HepG2 (cell line): ENCODE results near the gene RHBDL1. TPM values are rescaled to one million over a fixed set of nuclear protein-coding genes. Genes with fewer than 3 reads are reported as not detected.

Experiments
- ATAC-seq: fragments of 200-7000 bp; cut with Tn5 transposase; 3 replicates; pipeline ENCODE4 v1.9.1; 2020; ENCODE audit warnings: mild to moderate bottlenecking, moderate library complexity
- BruUV-seq: library from RNA; stranded (reverse); fragments of 400-500 nt; replicated peaks from 2 replicates; lab custom pipeline; 2021; lab: Mats Ljungman, UMichigan
- CTCF ChIA-PET: fragments of 300-600 bp; formaldehyde crosslinking; extraction: SDS; loops from one replicate; lab custom pipeline; 2021; ENCODE audit warnings: low total read pairs, inconsistent platforms, low intra/inter-chr PET ratio; lab: Yijun Ruan, JAX
- POLR2A ChIA-PET: fragments of 350-600 bp; sonication (Branson Sonifier 250); formaldehyde crosslinking; loops from one replicate; lab custom pipeline; 2020; ENCODE audit warnings: antibody characterized with exemption, inconsistent platforms; lab: Yijun Ruan, JAX
- DNase-seq: peaks from one replicate; pipeline ENCODE4 v3.0.0-alpha.2; 2015; ENCODE audit warnings: low spot score
- FAIRE-seq: peaks from 3 replicates; lab custom pipeline; 2011; peaks lifted over from hg19 to GRCh38; lab: Jason Lieb, UNC
- H2AFZ ChIP-seq: one replicate; pipeline ENCODE4 v1.6.1; 2011; ENCODE audit warnings: low read length, inconsistent platforms
- H3K27ac ChIP-seq: fragments of 300-600 bp; 3 replicates; pipeline ENCODE4 v1.8.0; 2011; ENCODE audit warnings: mixed run types, mild to moderate bottlenecking, mixed read lengths, low read length, inconsistent platforms; ENCODE audit not compliant: insufficient read depth; ENCODE audit errors: extremely low read length
- H3K27me3 ChIP-seq, 2 experiments: fragments of 200-600 bp in 1 of 2; 2 replicates in 1 of 2; 3 replicates in 1 of 2; pipeline versions ENCODE4 v1.6.0 to v1.8.0; 2011; ENCODE audit warnings: low read length in 2 of 2, mild to moderate bottlenecking in 2 of 2, moderate library complexity in 2 of 2, inconsistent platforms in 1 of 2; ENCODE audit not compliant: insufficient read depth in 2 of 2, control insufficient read depth in 1 of 2
- H3K36me3 ChIP-seq, 2 experiments: fragments of 200-600 bp in 1 of 2; replicated peaks in 1 of 2; 2 replicates in 1 of 2; 3 replicates in 1 of 2; pipeline versions ENCODE4 v1.5.1 to v1.8.0; 2011; ENCODE audit warnings: low read length in 2 of 2, inconsistent platforms in 1 of 2; ENCODE audit not compliant: insufficient read depth in 2 of 2, control insufficient read depth in 1 of 2
- H3K4me1 ChIP-seq: 2 replicates; pipeline ENCODE4 v1.5.1; 2012; ENCODE audit warnings: low read length, inconsistent platforms; ENCODE audit not compliant: insufficient read depth
- H3K4me2 ChIP-seq: 2 replicates; pipeline ENCODE4 v1.6.0; 2011; ENCODE audit warnings: low read depth, low read length, inconsistent platforms
- H3K4me3 ChIP-seq, 3 experiments: fragments of 200-600 bp in 1 of 3; sonication (generic), shearing (Covaris generic) in 1 of 3; replicated peaks in 1 of 3; 2 replicates each; pipeline ENCODE4 v1.5.1; 2011 to 2016; ENCODE audit warnings: low read length in 3 of 3, inconsistent platforms in 2 of 3, low read depth in 2 of 3, mild to moderate bottlenecking in 2 of 3, control low read depth in 1 of 3, mixed read lengths in 1 of 3; ENCODE audit not compliant: insufficient read depth in 1 of 3
- H3K79me2 ChIP-seq: one replicate; pipeline ENCODE4 v1.6.1; 2011; ENCODE audit warnings: low read length, inconsistent platforms; ENCODE audit not compliant: insufficient read depth
- H3K9ac ChIP-seq: 2 replicates; pipeline ENCODE4 v1.6.0; 2011; ENCODE audit warnings: mild to moderate bottlenecking, low read depth, low read length, inconsistent platforms; ENCODE audit not compliant: insufficient read depth
- H3K9me3 ChIP-seq: 2 replicates; pipeline ENCODE4 v1.5.1; 2012; ENCODE audit warnings: mild to moderate bottlenecking, low read length
- H4K20me1 ChIP-seq: 2 replicates; pipeline ENCODE4 v1.6.0; 2011; ENCODE audit warnings: inconsistent platforms, mild to moderate bottlenecking, low read length, moderate library complexity; ENCODE audit not compliant: insufficient read depth
- ARNT ChIP-seq: fragments of 450-650 bp; IDR thresholded peaks from 2 replicates; pipeline ENCODE4 v1.6.1; 2017
- BCL3 ChIP-seq: sonication (generic); formaldehyde crosslinking; IDR thresholded peaks from 2 replicates; pipeline ENCODE4 v1.5.1; 2020; ENCODE audit warnings: mild to moderate bottlenecking, missing genetic modification reagents, moderate library complexity
- CBFB ChIP-seq: sonication (generic); formaldehyde crosslinking; IDR thresholded peaks from 2 replicates; pipeline ENCODE4 v1.4.0; 2020; ENCODE audit warnings: missing genetic modification reagents
- HBP1 ChIP-seq: IDR thresholded peaks from 2 replicates; pipeline ENCODE4 v1.6.1; 2016; ENCODE audit warnings: low read depth, control low read depth
- KMT2B ChIP-seq: IDR thresholded peaks from 2 replicates; pipeline ENCODE4 v1.6.1; 2016; ENCODE audit warnings: missing genetic modification reagents, missing compliant biosample characterization
- ZBTB40 ChIP-seq, 2 experiments: fragments of 450-650 bp in 1 of 2; sonication (generic) in 1 of 2; formaldehyde crosslinking in 1 of 2; IDR thresholded peaks; 2 replicates each; pipeline versions ENCODE4 v1.6.1 to v1.8.0; 2016 to 2022; ENCODE audit warnings: antibody characterized with exemption in 1 of 2, mild to moderate bottlenecking in 1 of 2, missing genetic modification reagents in 1 of 2
- ZNF574 ChIP-seq: sonication (generic); formaldehyde crosslinking; IDR thresholded peaks from 2 replicates; pipeline ENCODE4 v1.4.0; 2020; ENCODE audit warnings: missing genetic modification reagents
- WGBS: methylation state at CpG from one replicate; pipeline ENCODE4 v1.1.6; 2017; ENCODE audit warnings: low lambda C conversion rate; 5-methylcytosine and 5-hydroxymethylcytosine counted together
- in situ Hi-C: cut with HindIII; loops from 2 replicates; pipeline ENCODE4 v1.10.0; 2017; ENCODE audit warnings: low pct_unique_long_range_greater_than_20kb; ENCODE audit not compliant: extremely low pct_ligation_motif_present
- intact Hi-C: fragments of 100-400 bp; cut with micrococcal nuclease; formaldehyde crosslinking; loops from one replicate; pipeline ENCODE4 v1.10.0; 2022; ENCODE audit not compliant: unreplicated experiment
- polyA plus RNA-seq, 8 experiments: library from polyadenylated mRNA; depleted of rRNA in 3 of 8; stranded (reverse) in 7 of 8; unstranded in 1 of 8; fragments of >200 nt; fragmentation: Illumina TruSeq in 4 of 8; extraction: Trizol in 4 of 8; gene quantifications; 2 replicates each; pipeline versions ENCODE4 v1.2.1 to v1.2.3, GENCODE V29; 2011 to 2016; ENCODE audit warnings: low read depth in 4 of 8, missing spikeins in 1 of 8, mixed read lengths in 1 of 8; ENCODE audit not compliant: insufficient read depth in 1 of 8
- total RNA-seq, 5 experiments: library from RNA; depleted of rRNA; stranded (reverse); fragments of >200 nt; fragmentation: Illumina TruSeq; extraction: Trizol; gene quantifications; 2 replicates each; pipeline ENCODE4 v1.2.3, GENCODE V29; 2016; ENCODE audit warnings: low read depth in 1 of 5

RHBDL1 gene
- total and polyA plus RNA-seq, 2 of the 13 experiments (the other 11 are each of a cell fraction or from before 2014, with no cell fraction given), result 1.8 to 3.8 TPM

- H3K4me1 ChIP-seq, result peaks cover 79% of the 10 kb centered on the region
- H3K4me2 ChIP-seq, result peak within 1 kb of the TSS; percentile 83
- peak within 1 kb of the TSS; percentile 71 to 79 (median 71) for H3K4me3 ChIP-seq
- no peaks in the 10 kb centered on the region for H3K36me3 ChIP-seq
- H3K27ac ChIP-seq, result peak within 1 kb of the TSS; percentile 93
- peaks cover 18% of the 10 kb centered on the region for H3K79me2 ChIP-seq
- BruUV-seq, result no TSS peak
- DNase-seq (peak; percentile 91), FAIRE-seq (peak; percentile 69), ATAC-seq (peak; percentile 73)
- POLR2A ChIA-PET, result interaction anchor here (0.7 to 2.4 kb wide), 10 partner anchors 9 to 147 kb away, joined by 3 to 15 read pairs (median 6); partner anchors contain the start of genes ANTKMT, METTL26, RHBDL1 and RHOT2
- intact Hi-C loops, result loop anchor here (10.0 kb wide), 1 partner anchor 64 kb away; no protein-coding TSS in a partner anchor
- H3K27me3 ChIP-seq, result no peaks in the 10 kb centered on the region
- no peaks in the 10 kb centered on the region for H3K9me3 ChIP-seq
- CTCF ChIA-PET, result no interaction called here
- H3K9ac ChIP-seq, result peak within 1 kb of the TSS; percentile 91
- WGBS, result no CpG with 5 or more reads among the region's 91 CpGs
- H2AFZ ChIP-seq, result no peak within 1 kb of the TSS
- in situ Hi-C loops, result no loop called here
- peaks cover 4% of the 10 kb centered on the region; the same call in 1 of the 2 replicates for H4K20me1 ChIP-seq
- TF ChIP-seq CBFB (CRISPR knock-in tag) (peak; percentile 78; the same call in 1 of the 2 replicates), KMT2B (CRISPR knock-in tag) (peak; percentile 55; the same call in 1 of the 2 replicates), BCL3 (peak; percentile 67), ZBTB40 (IDR thresholded peaks at IDR 0.05) (no peak), ZBTB40 (CRISPR knock-in tag; IDR thresholded peaks at IDR 0.05) (peak; percentile 88), ARNT (no peak), ZNF574 (peak; percentile 97), HBP1 (CRISPR knock-in tag) (peak; percentile 93)
Observed at GRCh38 chr16:648781-649589, 26.5 kb upstream of the RHBDL1 start, which contains the start of gene WDR90. Gene WDR90 (plus strand): TSS chr16:649365. CDS start chr16:649417, 52 bp downstream.
